Measurements from ENCODE around the gene IFI44L.

DNA sequence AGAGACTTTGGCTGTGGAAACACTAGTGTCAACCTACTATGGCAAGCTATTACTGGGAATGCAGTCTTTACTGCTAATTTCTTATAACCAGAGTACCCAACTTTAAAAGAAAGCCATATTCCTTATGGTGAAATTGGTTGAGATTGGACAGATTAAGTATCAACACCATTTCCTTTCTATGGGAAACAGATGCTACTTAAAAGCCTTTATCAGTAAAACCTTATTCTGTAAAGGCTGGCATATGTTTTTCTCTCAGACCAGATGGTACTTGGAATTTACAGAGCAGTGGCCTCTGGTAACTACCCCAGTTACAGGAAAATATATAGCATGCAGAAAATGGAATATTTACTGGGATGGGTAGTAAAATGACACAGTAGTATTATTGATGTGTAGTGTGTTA, 48.2 kb downstream of the IFI44L start:
- no peak for TF ChIP-seq POLR2A (IDR thresholded peaks at IDR 0.05; ENCODE audit: extremely low read depth, insufficient read length)
- no peak for TF ChIP-seq CTCF (IDR thresholded peaks at IDR 0.05; ENCODE audit: low read depth, low read length)
